Lung (tissue), 12 donors: ENCODE data around the gene TMEM38A. TPM values are rescaled to one million over a fixed set of nuclear protein-coding genes. Genes with fewer than 3 reads are reported as not detected.
"Not testable (repeated sequence)": the region's sequence is repeated elsewhere in the genome, so short reads cannot be mapped to it uniquely, and the experiment has no call there.

ENCODE experiments used
- ATAC-seq: fragments of 200-7000 bp; cut with Tn5 transposase; one replicate; pipeline ENCODE4 v1.9.1; 2020; ENCODE audit warnings: moderate number of reproducible peaks; ENCODE audit not compliant: insufficient read depth, low FRiP score
- DNase-seq, 3 donors: peaks; one replicate each; pipeline ENCODE4 v3.0.0-alpha.2; 2013 to 2017
- H3K27ac ChIP-seq, 2 donors: one replicate each; pipeline ENCODE4 v1.5.1; 2013; ENCODE audit warnings: mild to moderate bottlenecking in 2 of 2, moderate library complexity in 2 of 2, control low read depth in 1 of 2, inconsistent platforms in 1 of 2, low read depth in 1 of 2, low read length in 1 of 2
- H3K27me3 ChIP-seq, 3 donors: one replicate each; pipeline ENCODE4 v1.5.1; 2013; ENCODE audit warnings: low read length in 2 of 3; ENCODE audit not compliant: control insufficient read depth in 3 of 3, insufficient read depth in 3 of 3
- H3K36me3 ChIP-seq, 4 donors: one replicate each; pipeline ENCODE4 v1.5.1; 2013; ENCODE audit warnings: low read length in 4 of 4, mild to moderate bottlenecking in 1 of 4, moderate library complexity in 1 of 4; ENCODE audit not compliant: control insufficient read depth in 4 of 4, insufficient read depth in 4 of 4
- H3K4me1 ChIP-seq, 5 donors: one replicate each; pipeline ENCODE4 v1.5.1; 2013; ENCODE audit warnings: low read length in 5 of 5, mild to moderate bottlenecking in 2 of 5, moderate library complexity in 1 of 5; ENCODE audit not compliant: control insufficient read depth in 5 of 5, insufficient read depth in 5 of 5
- H3K4me3 ChIP-seq: one replicate; pipeline ENCODE4 v1.5.1; 2013; ENCODE audit warnings: mild to moderate bottlenecking, control low read depth, moderate library complexity
- H3K9ac ChIP-seq, 2 donors: one replicate each; pipeline ENCODE4 v1.5.1; 2013; ENCODE audit warnings: low read length in 2 of 2, control low read depth in 1 of 2; ENCODE audit not compliant: insufficient read depth in 1 of 2
- H3K9me3 ChIP-seq, 4 donors: one replicate each; pipeline ENCODE4 v1.5.1; 2013; ENCODE audit warnings: low read length in 3 of 4, mild to moderate bottlenecking in 1 of 4, moderate library complexity in 1 of 4; ENCODE audit not compliant: control insufficient read depth in 4 of 4, insufficient read depth in 3 of 4
- WGBS, 2 donors: extraction: QIAGEN DNeasy Blood & Tissue Kit; methylation state at CpG; one replicate each; pipeline ENCODE4 v1.1.7; 2013; 5-methylcytosine and 5-hydroxymethylcytosine counted together
- polyA plus RNA-seq, 2 donors: library from polyadenylated mRNA; stranded (reverse); fragments of 200-250 nt; gene quantifications; one replicate each; pipeline ENCODE4 v1.2.1, GENCODE V29; 2013
- total RNA-seq, 2 donors: library from RNA; depleted of rRNA in 1 of 2; stranded (reverse); fragments of >200 nt in 1 of 2; gene quantifications; one replicate each; pipeline ENCODE4 v1.2.1, GENCODE V29; 2014 to 2021
- TF ChIP-seq, protein P1 (sequence below): IDR thresholded peaks from 2 replicates; pipeline ENCODE4 v1.5.1; 2012; ENCODE audit warnings: mild to moderate bottlenecking; ENCODE audit errors: control extremely low read depth, extremely low read depth
- donor health status: control.
- donor health status: control.
- donor health status: Bipolar disorder and iron deficiency.
- donor health status: healthy.
- donor health status: DM: yes; HTN: yes; CAD: no.

TMEM38A gene
- total and polyA plus RNA-seq, 4 donors = 3.6 to 6.2 (median 3.8) TPM

DNA sequence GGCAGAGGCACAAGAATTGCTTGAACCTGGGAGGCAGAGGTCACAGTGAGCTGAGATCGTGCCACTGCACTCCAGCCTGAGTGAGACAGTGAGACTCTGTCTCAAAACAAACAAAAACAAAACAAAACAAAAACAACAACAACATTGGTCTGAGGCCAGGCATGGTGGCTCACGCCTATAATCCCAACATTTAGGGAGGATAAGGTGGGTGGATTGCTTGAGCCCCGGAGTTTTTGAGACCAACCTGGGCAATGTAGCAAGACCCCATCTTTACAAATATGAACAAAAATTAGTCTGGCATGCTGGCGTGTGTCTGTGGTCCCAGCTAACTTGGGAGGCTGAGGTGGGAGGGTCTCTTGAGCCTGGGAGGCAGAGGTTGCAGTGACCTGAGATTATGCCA is 42.7 kb downstream of the TMEM38A start:
- no peak overlapping the region for H3K4me3 ChIP-seq
- no peak overlapping the region for H3K9ac ChIP-seq
- WGBS, 2 donors = 88 to 89% methylated on average over 4 of the region's 4 CpGs
- no peak overlapping the region for H3K27ac ChIP-seq
- no peaks in the 10 kb centered on the region for H3K9me3 ChIP-seq
- DNase-seq (no peak), ATAC-seq (no peak)
- no peaks in the 10 kb centered on the region for H3K36me3 ChIP-seq
- H3K4me1 ChIP-seq = peaks cover 0 to 5% (median 2%) of the 10 kb centered on the region in 5 donors
- TF ChIP-seq, protein P1, sequence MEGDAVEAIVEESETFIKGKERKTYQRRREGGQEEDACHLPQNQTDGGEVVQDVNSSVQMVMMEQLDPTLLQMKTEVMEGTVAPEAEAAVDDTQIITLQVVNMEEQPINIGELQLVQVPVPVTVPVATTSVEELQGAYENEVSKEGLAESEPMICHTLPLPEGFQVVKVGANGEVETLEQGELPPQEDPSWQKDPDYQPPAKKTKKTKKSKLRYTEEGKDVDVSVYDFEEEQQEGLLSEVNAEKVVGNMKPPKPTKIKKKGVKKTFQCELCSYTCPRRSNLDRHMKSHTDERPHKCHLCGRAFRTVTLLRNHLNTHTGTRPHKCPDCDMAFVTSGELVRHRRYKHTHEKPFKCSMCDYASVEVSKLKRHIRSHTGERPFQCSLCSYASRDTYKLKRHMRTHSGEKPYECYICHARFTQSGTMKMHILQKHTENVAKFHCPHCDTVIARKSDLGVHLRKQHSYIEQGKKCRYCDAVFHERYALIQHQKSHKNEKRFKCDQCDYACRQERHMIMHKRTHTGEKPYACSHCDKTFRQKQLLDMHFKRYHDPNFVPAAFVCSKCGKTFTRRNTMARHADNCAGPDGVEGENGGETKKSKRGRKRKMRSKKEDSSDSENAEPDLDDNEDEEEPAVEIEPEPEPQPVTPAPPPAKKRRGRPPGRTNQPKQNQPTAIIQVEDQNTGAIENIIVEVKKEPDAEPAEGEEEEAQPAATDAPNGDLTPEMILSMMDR = no peak
- no peaks in the 10 kb centered on the region for H3K27me3 ChIP-seq

DNA sequence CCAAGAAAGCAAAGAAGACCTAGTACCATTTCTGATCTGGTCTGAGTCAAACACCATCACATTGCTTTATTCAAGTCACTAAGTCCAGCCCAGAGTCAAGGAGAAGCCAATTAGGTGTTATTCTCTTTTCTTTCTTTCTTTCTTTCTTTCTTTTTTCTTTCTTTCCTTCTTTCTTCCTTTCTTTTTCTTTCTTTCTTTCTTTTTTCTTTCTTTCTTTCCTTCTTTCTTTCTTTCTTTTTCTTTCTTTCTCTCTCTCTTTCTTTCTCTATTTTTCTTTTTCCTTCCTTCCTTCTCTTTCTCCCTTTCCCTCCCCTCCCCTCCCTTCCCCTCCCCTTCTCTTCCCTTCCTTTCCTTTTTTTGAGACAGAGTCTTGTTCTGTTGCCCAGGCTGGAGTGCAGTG is 49.9 kb downstream of the TMEM38A start:
- not testable (repeated sequence) for H3K9me3 ChIP-seq, ATAC-seq, H3K4me1 ChIP-seq, H3K27ac ChIP-seq, H3K9ac ChIP-seq, DNase-seq, H3K36me3 ChIP-seq, H3K4me3 ChIP-seq, H3K27me3 ChIP-seq

DNA sequence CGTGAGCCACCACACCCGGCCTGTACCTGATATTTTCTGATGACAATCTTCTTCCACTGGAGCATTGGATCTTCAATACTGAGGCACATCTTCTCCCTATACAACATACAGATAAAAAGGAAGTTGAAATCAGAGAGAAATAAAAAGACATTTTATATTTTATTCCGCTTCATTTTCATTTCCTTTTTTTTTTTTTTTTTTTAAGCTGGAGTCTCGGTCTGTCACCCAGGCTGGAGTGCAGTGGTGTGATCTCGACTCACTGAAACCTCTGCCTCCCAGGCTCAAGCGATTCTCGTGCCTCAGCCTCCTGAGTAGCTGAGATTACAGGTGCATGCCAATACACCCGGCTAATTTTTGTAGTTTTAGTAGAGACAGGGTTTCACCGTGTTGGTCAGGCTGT is 51.4 kb downstream of the TMEM38A start:
- H3K27me3 ChIP-seq, H3K27ac ChIP-seq, H3K36me3 ChIP-seq, H3K9me3 ChIP-seq, ATAC-seq, H3K9ac ChIP-seq, DNase-seq, H3K4me3 ChIP-seq, H3K4me1 ChIP-seq: not testable (repeated sequence)
- WGBS, 2 donors = 75 to 78% methylated on average over 9 of the region's 9 CpGs

DNA sequence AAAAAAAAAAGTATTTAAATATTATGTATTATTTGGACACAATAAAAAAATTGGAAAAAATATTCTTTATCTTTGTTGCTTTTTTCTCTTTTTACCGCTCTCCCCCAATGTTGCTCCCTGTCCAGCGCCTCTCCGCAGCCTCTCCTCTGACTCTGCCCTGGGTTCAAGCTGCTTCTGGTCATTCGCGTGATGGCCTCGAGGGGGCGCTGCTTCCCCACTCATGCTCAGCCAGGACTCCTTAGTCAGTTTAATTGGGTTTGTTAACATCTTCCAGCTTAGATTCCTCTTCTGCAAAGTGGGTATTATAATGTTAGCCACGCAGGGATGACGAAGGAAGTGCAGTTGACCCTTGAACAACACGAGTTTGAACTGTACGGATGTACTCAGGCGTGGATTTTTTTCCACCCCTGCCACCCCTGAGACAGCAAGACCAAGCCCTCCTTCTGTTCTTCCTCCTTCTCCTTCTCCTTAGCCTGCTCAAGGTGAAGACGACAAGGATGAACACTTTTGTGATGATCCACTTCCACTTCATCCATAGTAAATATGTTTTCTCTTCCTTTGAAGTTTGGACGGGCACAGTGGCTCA is 53.9 kb downstream of the TMEM38A start:
- H3K4me3 ChIP-seq = no peak overlapping the region
- TF ChIP-seq, protein P1 = peak; percentile 45
- H3K27ac ChIP-seq = no peak overlapping the region
- no peaks in the 10 kb centered on the region for H3K9me3 ChIP-seq
- H3K27me3 ChIP-seq = no peaks in the 10 kb centered on the region
- WGBS, 2 donors = 26 to 28% methylated on average over 14 of the region's 14 CpGs
- no peaks in the 10 kb centered on the region for H3K36me3 ChIP-seq
- DNase-seq (peak; percentile 53 to 65 (median 61)), ATAC-seq (no peak)
- H3K4me1 ChIP-seq = no peaks in the 10 kb centered on the region
- no peak overlapping the region for H3K9ac ChIP-seq
